Muscle layer of duodenum (tissue), 2 donors: ENCODE data around the gene LRMDA.

Experiments used
- H3K27ac ChIP-seq: one replicate; pipeline ENCODE4 v1.7.0; 2013; ENCODE audit warnings: mild to moderate bottlenecking, low read length
- H3K27me3 ChIP-seq: one replicate; pipeline ENCODE4 v1.7.0; 2013; ENCODE audit warnings: low read depth, mild to moderate bottlenecking, control low read depth, low read length
- H3K36me3 ChIP-seq, 2 donors: one replicate each; pipeline ENCODE4 v1.7.0; 2013; ENCODE audit warnings: low read length in 2 of 2, control low read depth in 1 of 2, mild to moderate bottlenecking in 1 of 2; ENCODE audit not compliant: insufficient read depth in 2 of 2, control insufficient read depth in 1 of 2
- H3K4me1 ChIP-seq, 2 donors: one replicate each; pipeline ENCODE4 v1.7.0; 2013; ENCODE audit warnings: low read length in 2 of 2, mild to moderate bottlenecking in 2 of 2, control low read depth in 1 of 2, moderate library complexity in 1 of 2; ENCODE audit not compliant: insufficient read depth in 2 of 2, control insufficient read depth in 1 of 2
- H3K4me3 ChIP-seq, 2 donors: one replicate each; pipeline ENCODE4 v1.7.0; 2013; ENCODE audit warnings: low read length in 2 of 2, low read depth in 1 of 2, mild to moderate bottlenecking in 1 of 2
- H3K9me3 ChIP-seq, 2 donors: one replicate each; pipeline ENCODE4 v1.7.0; 2013; ENCODE audit warnings: low read length in 2 of 2, control low read depth in 1 of 2, mild to moderate bottlenecking in 1 of 2; ENCODE audit not compliant: control insufficient read depth in 1 of 2
- donor health status: healthy.

The LRMDA gene

GRCh38 chr10:75660823-75661222, 229.4 kb downstream of the LRMDA start:
- Histone ChIP-seq H3K4me3 (no peak overlapping the region), H3K4me1 (peaks cover 4 to 28% of the 10 kb centered on the region in 2 donors), H3K9me3 (no peaks in the 10 kb centered on the region), H3K27ac (no peak overlapping the region), H3K36me3 (no peaks in the 10 kb centered on the region), H3K27me3 (no peaks in the 10 kb centered on the region)

GRCh38 chr10:75662715-75663114, 231.3 kb downstream of the LRMDA start:
- Histone ChIP-seq H3K9me3 (no peaks in the 10 kb centered on the region), H3K27ac (no peak overlapping the region), H3K27me3 (no peaks in the 10 kb centered on the region), H3K4me1 (peaks cover 4 to 28% of the 10 kb centered on the region in 2 donors), H3K36me3 (no peaks in the 10 kb centered on the region), H3K4me3 (no peak overlapping the region)

GRCh38 chr10:75663947-75664664, 232.7 kb downstream of the LRMDA start:
- Histone ChIP-seq H3K27ac (no peak overlapping the region), H3K4me1 (peaks cover 4 to 28% of the 10 kb centered on the region in 2 donors), H3K9me3 (no peaks in the 10 kb centered on the region), H3K27me3 (no peaks in the 10 kb centered on the region), H3K36me3 (no peaks in the 10 kb centered on the region), H3K4me3 (no peak overlapping the region)

GRCh38 chr10:75664968-75665367, 233.5 kb downstream of the LRMDA start:
- Histone ChIP-seq H3K9me3 (no peaks in the 10 kb centered on the region), H3K36me3 (no peaks in the 10 kb centered on the region), H3K27ac (no peak overlapping the region), H3K4me1 (peaks cover 4 to 28% of the 10 kb centered on the region in 2 donors), H3K27me3 (no peaks in the 10 kb centered on the region), H3K4me3 (no peak overlapping the region)

GRCh38 chr10:75665707-75666106, 234.3 kb downstream of the LRMDA start:
- no peaks in the 10 kb centered on the region for H3K9me3 ChIP-seq
- H3K4me1 ChIP-seq: peaks cover 4 to 27% of the 10 kb centered on the region in 2 donors
- no peaks in the 10 kb centered on the region for H3K27me3 ChIP-seq
- no peak overlapping the region for H3K4me3 ChIP-seq
- H3K36me3 ChIP-seq: no peaks in the 10 kb centered on the region
- no peak overlapping the region for H3K27ac ChIP-seq

GRCh38 chr10:75672111-75672671, 240.8 kb downstream of the LRMDA start:
- Histone ChIP-seq H3K27ac (no peak overlapping the region), H3K4me1 (peaks cover 0 to 4% of the 10 kb centered on the region in 2 donors), H3K4me3 (no peak overlapping the region), H3K9me3 (no peaks in the 10 kb centered on the region), H3K27me3 (no peaks in the 10 kb centered on the region), H3K36me3 (no peaks in the 10 kb centered on the region)

GRCh38 chr10:75672842-75673241, 241.4 kb downstream of the LRMDA start:
- H3K27me3 ChIP-seq: no peaks in the 10 kb centered on the region
- H3K9me3 ChIP-seq: no peaks in the 10 kb centered on the region
- H3K36me3 ChIP-seq: no peaks in the 10 kb centered on the region
- H3K27ac ChIP-seq: no peak overlapping the region
- H3K4me3 ChIP-seq: no peak overlapping the region
- H3K4me1 ChIP-seq: peaks cover 0 to 4% of the 10 kb centered on the region in 2 donors

GRCh38 chr10:75677541-75677940, 246.1 kb downstream of the LRMDA start:
- H3K4me1 ChIP-seq: peaks cover 0 to 11% of the 10 kb centered on the region in 2 donors
- H3K27me3 ChIP-seq: no peaks in the 10 kb centered on the region
- H3K27ac ChIP-seq: no peak overlapping the region
- no peaks in the 10 kb centered on the region for H3K9me3 ChIP-seq
- no peak overlapping the region for H3K4me3 ChIP-seq
- H3K36me3 ChIP-seq: no peaks in the 10 kb centered on the region

- H3K4me1 ChIP-seq: peaks cover 0 to 21% of the 10 kb centered on the region in 2 donors
- H3K36me3 ChIP-seq: no peaks in the 10 kb centered on the region
- H3K27me3 ChIP-seq: no peaks in the 10 kb centered on the region
- no peaks in the 10 kb centered on the region for H3K9me3 ChIP-seq
- H3K27ac ChIP-seq: no peak overlapping the region
- H3K4me3 ChIP-seq: no peak overlapping the region
These were observed 247.1 kb downstream of the LRMDA start for GRCh38 chr10:75678527-75678926.

GRCh38 chr10:75679536-75679935, 248.1 kb downstream of the LRMDA start:
- no peak overlapping the region for H3K27ac ChIP-seq
- H3K27me3 ChIP-seq: no peaks in the 10 kb centered on the region
- H3K4me1 ChIP-seq: peaks cover 0 to 28% of the 10 kb centered on the region in 2 donors
- no peaks in the 10 kb centered on the region for H3K36me3 ChIP-seq
- H3K4me3 ChIP-seq: no peak overlapping the region
- H3K9me3 ChIP-seq: no peaks in the 10 kb centered on the region

- H3K27ac ChIP-seq: no peak overlapping the region
- H3K27me3 ChIP-seq: no peaks in the 10 kb centered on the region
- H3K4me1 ChIP-seq: peaks cover 0 to 31% of the 10 kb centered on the region in 2 donors
- no peaks in the 10 kb centered on the region for H3K9me3 ChIP-seq
- no peaks in the 10 kb centered on the region for H3K36me3 ChIP-seq
- no peak overlapping the region for H3K4me3 ChIP-seq
These were observed 249.9 kb downstream of the LRMDA start for GRCh38 chr10:75681334-75681733.
